Smooth muscle cell (in vitro differentiated cells): ENCODE data around the gene DOCK4. TPM values are rescaled to one million over a fixed set of nuclear protein-coding genes. Genes with fewer than 3 reads are reported as not detected.

ENCODE experiments used
- DNase-seq: peaks from one replicate; lab custom pipeline; 2025; ENCODE audit not compliant: unreplicated experiment; lab: John Stamatoyannopoulos, UW
- H2AFZ ChIP-seq: fragments of 200-600 bp; sonication (generic); 2 replicates; pipeline ENCODE4 v1.6.0; 2016; ENCODE audit warnings: antibody characterized with exemption, low read depth, mild to moderate bottlenecking
- H3F3A ChIP-seq: fragments of 200-600 bp; sonication (generic); 2 replicates; pipeline ENCODE4 v1.6.0; 2017; ENCODE audit warnings: antibody characterized with exemption, low read depth
- H3K27ac ChIP-seq: fragments of 200-600 bp; sonication (generic); 2 replicates; pipeline ENCODE4 v1.5.1; 2016; ENCODE audit warnings: low read depth, mild to moderate bottlenecking
- H3K27me3 ChIP-seq: fragments of 200-600 bp; sonication (generic); 2 replicates; pipeline ENCODE4 v1.6.1; 2016; ENCODE audit warnings: low read depth, mild to moderate bottlenecking
- H3K36me3 ChIP-seq: fragments of 200-600 bp; sonication (generic); 2 replicates; pipeline ENCODE4 v1.5.1; 2016; ENCODE audit warnings: low read depth
- H3K4me1 ChIP-seq: fragments of 200-600 bp; sonication (generic); 2 replicates; pipeline ENCODE4 v1.5.1; 2016; ENCODE audit warnings: low read depth
- H3K4me2 ChIP-seq: fragments of 200-600 bp; sonication (generic); 2 replicates; pipeline ENCODE4 v1.6.0; 2016; ENCODE audit warnings: mild to moderate bottlenecking
- H3K4me3 ChIP-seq: fragments of 200-600 bp; sonication (generic); 2 replicates; pipeline ENCODE4 v1.5.1; 2016; ENCODE audit warnings: mild to moderate bottlenecking
- H3K79me2 ChIP-seq: fragments of 200-600 bp; sonication (generic); 2 replicates; pipeline ENCODE4 v1.6.0; 2016; ENCODE audit warnings: low read depth, mild to moderate bottlenecking
- H3K9ac ChIP-seq: fragments of 200-600 bp; sonication (generic); 2 replicates; pipeline ENCODE4 v1.6.0; 2016; ENCODE audit warnings: low read depth
- H3K9me3 ChIP-seq: fragments of 200-600 bp; sonication (generic); replicated peaks from 2 replicates; pipeline ENCODE4 v1.5.1; 2016; ENCODE audit warnings: low read depth
- H4K20me1 ChIP-seq: fragments of 200-600 bp; sonication (generic); 2 replicates; pipeline ENCODE4 v1.6.0; 2016; ENCODE audit warnings: low read depth
- CTCF ChIP-seq: fragments of 200-600 bp; sonication (generic); IDR thresholded peaks from 2 replicates; pipeline ENCODE4 v1.5.1; 2017; ENCODE audit warnings: borderline replicate concordance, mild to moderate bottlenecking, antibody characterized with exemption; ENCODE audit not compliant: insufficient read depth, poor library complexity, severe bottlenecking
- WGBS: methylation state at CpG from one replicate; pipeline ENCODE4 v1.1.7; 2016; ENCODE audit warnings: low lambda C conversion rate; 5-methylcytosine and 5-hydroxymethylcytosine counted together
- polyA plus RNA-seq: library from polyadenylated mRNA; unstranded; fragments of >200 nt; fragmentation: Nextera tagmentation; extraction: Ambion mirVana; gene quantifications from 2 replicates; pipeline ENCODE4 v1.2.1, GENCODE V29; 2016
- total RNA-seq: library from RNA; depleted of rRNA; stranded (reverse); fragments of >200 nt; gene quantifications from 2 replicates; pipeline ENCODE4 v1.2.3, GENCODE V29; 2014

Gene DOCK4
- total and polyA plus RNA-seq, 2 experiments from 2014 or later, result 7.4 to 20.5 TPM

- H3K36me3 ChIP-seq, result no peaks in the 10 kb centered on the region
- no peak overlapping the region for H3K4me3 ChIP-seq
- no peak for TF ChIP-seq CTCF
- H2AFZ ChIP-seq, result no peak overlapping the region
- no peaks in the 10 kb centered on the region for H3K27me3 ChIP-seq
- 50% methylated on average over 2 of the region's 2 CpGs for WGBS
- no peak overlapping the region for H3K27ac ChIP-seq
- peaks cover 27% of the 10 kb centered on the region for H4K20me1 ChIP-seq
- H3K4me1 ChIP-seq, result peaks cover 43% of the 10 kb centered on the region
- DNase-seq, result no peak
- no peak overlapping the region for H3K9ac ChIP-seq
- H3K4me2 ChIP-seq, result peak overlapping the region; percentile 2
- H3F3A ChIP-seq, result no peaks in the 10 kb centered on the region
- H3K9me3 ChIP-seq, result no peaks in the 10 kb centered on the region
- H3K79me2 ChIP-seq, result peaks cover 14% of the 10 kb centered on the region
These were observed 45.9 kb downstream of the DOCK4 start for GRCh38 chr7:112160130-112160770.

GRCh38 chr7:112159351-112159750 lies 46.8 kb downstream of the DOCK4 start:
- Histone ChIP-seq H3K4me3 (no peak overlapping the region), H3K4me1 (peaks cover 43% of the 10 kb centered on the region), H3K36me3 (no peaks in the 10 kb centered on the region), H3K9me3 (no peaks in the 10 kb centered on the region), H3K9ac (no peak overlapping the region), H3K4me2 (no peak overlapping the region), H3K79me2 (peaks cover 11% of the 10 kb centered on the region), H3F3A (no peaks in the 10 kb centered on the region), H2AFZ (no peak overlapping the region), H4K20me1 (peaks cover 24% of the 10 kb centered on the region), H3K27me3 (no peaks in the 10 kb centered on the region), H3K27ac (no peak overlapping the region)
- 94% methylated on average over 8 of the region's 8 CpGs for WGBS
- no peak for TF ChIP-seq CTCF
- DNase-seq, result no peak

- no peak for TF ChIP-seq CTCF
- no peaks in the 10 kb centered on the region for H3K27me3 ChIP-seq
- peaks cover 16% of the 10 kb centered on the region for H4K20me1 ChIP-seq
- peak overlapping the region; percentile 4 for H3K4me2 ChIP-seq
- peak overlapping the region; percentile 64 for H3K9ac ChIP-seq
- H3K4me1 ChIP-seq, result peaks cover 27% of the 10 kb centered on the region
- no peak for DNase-seq
- WGBS, result 47% methylated on average over 4 of the region's 4 CpGs
- H3K4me3 ChIP-seq, result no peak overlapping the region
- no peak overlapping the region for H2AFZ ChIP-seq
- H3K79me2 ChIP-seq, result peaks cover 17% of the 10 kb centered on the region
- H3K9me3 ChIP-seq, result no peaks in the 10 kb centered on the region
- H3K36me3 ChIP-seq, result no peaks in the 10 kb centered on the region
- H3K27ac ChIP-seq, result peak overlapping the region; percentile 57
- no peaks in the 10 kb centered on the region for H3F3A ChIP-seq
These were observed 49.1 kb downstream of the DOCK4 start for GRCh38 chr7:112157072-112157471.

GRCh38 chr7:112156412-112156811 lies 49.8 kb downstream of the DOCK4 start:
- peak overlapping the region; percentile 26 for H3K9ac ChIP-seq
- H3K9me3 ChIP-seq, result no peaks in the 10 kb centered on the region
- peak overlapping the region; percentile 22 for H3K27ac ChIP-seq
- peaks cover 17% of the 10 kb centered on the region for H3K79me2 ChIP-seq
- DNase-seq, result no peak
- WGBS, result 100% methylated on average over 1 of the region's 1 CpG
- no peak for TF ChIP-seq CTCF
- H2AFZ ChIP-seq, result no peak overlapping the region
- no peaks in the 10 kb centered on the region for H3F3A ChIP-seq
- H3K4me2 ChIP-seq, result no peak overlapping the region
- no peaks in the 10 kb centered on the region for H3K36me3 ChIP-seq
- H4K20me1 ChIP-seq, result peaks cover 14% of the 10 kb centered on the region
- no peaks in the 10 kb centered on the region for H3K27me3 ChIP-seq
- H3K4me1 ChIP-seq, result peaks cover 21% of the 10 kb centered on the region
- H3K4me3 ChIP-seq, result no peak overlapping the region
